ENCODE data around the gene ABCC5. TPM values are rescaled to one million over a fixed set of nuclear protein-coding genes. Genes with fewer than 3 reads are reported as not detected.

The ABCC5 gene
- total and polyA plus RNA-seq, 2 of the 8 experiments (the other 6 are each of a cell fraction or from before 2014, with no cell fraction given), result 25.3 to 40.8 TPM

DNA sequence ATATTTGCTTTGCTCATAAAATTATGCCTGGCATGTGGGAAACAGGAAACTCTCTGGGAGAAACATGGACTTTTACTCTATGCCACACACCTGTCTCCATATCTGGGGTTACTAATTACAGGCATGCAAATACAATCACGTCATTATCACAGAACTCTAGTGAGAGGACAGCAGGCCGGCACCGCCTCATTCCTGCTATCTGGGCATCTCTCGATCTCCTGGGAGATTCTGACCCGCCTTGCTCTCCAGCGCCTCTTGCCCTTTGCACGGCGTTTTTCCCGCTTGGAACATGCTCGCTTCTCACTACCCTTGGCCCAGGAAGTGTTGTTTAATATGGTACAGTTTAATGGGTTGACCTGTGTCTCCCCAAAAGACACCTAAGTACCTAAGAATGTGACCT, 87.6 kb downstream of the ABCC5 start (continued):
- no peak for TF ChIP-seq MAFK (IDR thresholded peaks at IDR 0.05; ENCODE audit: low read depth, low read length)
- no peak for TF ChIP-seq SIRT6 (IDR thresholded peaks at IDR 0.05; ENCODE audit: low read length)
- no peak for TF ChIP-seq CBX8 (IDR thresholded peaks at IDR 0.05; ENCODE audit: borderline replicate concordance, low read depth, low read length)
- no peak for TF ChIP-seq POLR2AphosphoS5 (IDR thresholded peaks at IDR 0.05; ENCODE audit: low read depth, low read length)
- no peak for TF ChIP-seq TCF12 (IDR thresholded peaks at IDR 0.05; ENCODE audit: low read depth, low read length)

All from H1 (cell line).